ENCODE results near the gene IPO11.

GRCh38 chr5:62431735-62432620 is 19.4 kb downstream of the IPO11 start:
- TF ChIP-seq PAX5 (IDR thresholded peaks at IDR 0.05; ENCODE audit: insufficient read depth, low read length, severe bottlenecking): no peak
- TF ChIP-seq POLR2A (IDR thresholded peaks at IDR 0.05; ENCODE audit: low read depth, low read length): no peak
- no peak for TF ChIP-seq POLR2AphosphoS5 (IDR thresholded peaks at IDR 0.05; ENCODE audit: low read depth, low read length)

Measured in GM12891 (cell line).